Loucy (cell line): Measurements from ENCODE around the gene SHROOM3.
A peak's percentile ranks its signal among the peaks of the same experiment; 100 is the strongest.

Experiments
- H2AFZ ChIP-seq: fragments of 200-600 bp; sonication (generic); 2 replicates; pipeline ENCODE4 v1.6.0; 2016; ENCODE audit warnings: antibody characterized with exemption, mild to moderate bottlenecking, low read length, moderate library complexity
- H3F3A ChIP-seq: fragments of 200-600 bp; 2 replicates; pipeline ENCODE4 v1.6.0; 2016; ENCODE audit warnings: antibody characterized with exemption, low read depth, mild to moderate bottlenecking
- H3K27me3 ChIP-seq: fragments of 200-600 bp; sonication (generic); 2 replicates; pipeline ENCODE4 v1.6.1; 2014; ENCODE audit warnings: low read length, mild to moderate bottlenecking; ENCODE audit not compliant: insufficient read depth, poor library complexity, severe bottlenecking
- H3K36me3 ChIP-seq: fragments of 200-600 bp; sonication (generic); 2 replicates; pipeline ENCODE4 v1.6.1; 2016; ENCODE audit warnings: low read length; ENCODE audit not compliant: insufficient read depth
- H3K4me1 ChIP-seq: fragments of 200-600 bp; sonication (generic); 2 replicates; pipeline ENCODE4 v1.5.1; 2014; ENCODE audit warnings: low read length, mild to moderate bottlenecking; ENCODE audit not compliant: insufficient read depth, poor library complexity, severe bottlenecking
- H3K4me2 ChIP-seq: fragments of 200-600 bp; sonication (generic); 2 replicates; pipeline ENCODE4 v1.6.0; 2014; ENCODE audit warnings: antibody characterized with exemption, low read length, low read depth, mild to moderate bottlenecking; ENCODE audit not compliant: poor library complexity, severe bottlenecking
- H3K4me3 ChIP-seq: fragments of 200-600 bp; sonication (generic); 2 replicates; pipeline ENCODE4 v1.5.1; 2014; ENCODE audit warnings: low read length, mild to moderate bottlenecking, mixed read lengths; ENCODE audit not compliant: poor library complexity, severe bottlenecking
- H3K79me2 ChIP-seq: fragments of 200-600 bp; sonication (generic); 2 replicates; pipeline ENCODE4 v1.6.1; 2014; ENCODE audit warnings: low read length; ENCODE audit not compliant: insufficient read depth
- H3K9ac ChIP-seq: fragments of 200-600 bp; sonication (generic); 2 replicates; pipeline ENCODE4 v1.6.0; 2014; ENCODE audit warnings: mild to moderate bottlenecking, low read depth, low read length, moderate library complexity; ENCODE audit not compliant: poor library complexity, severe bottlenecking
- H3K9me2 ChIP-seq: fragments of 200-600 bp; sonication (generic); replicated peaks from 2 replicates; pipeline ENCODE4 v1.6.1; 2016; ENCODE audit warnings: low read depth, low read length, mixed read lengths
- H3K9me3 ChIP-seq: fragments of 200-600 bp; sonication (generic); 2 replicates; pipeline ENCODE4 v1.6.1; 2014; ENCODE audit warnings: mild to moderate bottlenecking, antibody characterized with exemption, low read length, low read depth; ENCODE audit not compliant: insufficient read depth
- H4K20me1 ChIP-seq: fragments of 200-600 bp; sonication (generic); 2 replicates; pipeline ENCODE4 v1.6.0; 2014; ENCODE audit warnings: antibody characterized with exemption, low read length, mild to moderate bottlenecking; ENCODE audit not compliant: insufficient read depth, poor library complexity, severe bottlenecking
- EZH2phosphoT487 ChIP-seq: fragments of 200-600 bp; IDR thresholded peaks from 2 replicates; pipeline ENCODE4 v1.6.1; 2018; ENCODE audit warnings: antibody characterized with exemption, mild to moderate bottlenecking, moderate library complexity, borderline replicate concordance
- TF ChIP-seq, protein P1 (sequence below): fragments of 200-600 bp; sonication (generic); conservative IDR thresholded peaks from 2 replicates; pipeline ENCODE4 v1.5.1; 2014; ENCODE audit warnings: mild to moderate bottlenecking, antibody characterized with exemption, low read length

The SHROOM3 gene

DNA sequence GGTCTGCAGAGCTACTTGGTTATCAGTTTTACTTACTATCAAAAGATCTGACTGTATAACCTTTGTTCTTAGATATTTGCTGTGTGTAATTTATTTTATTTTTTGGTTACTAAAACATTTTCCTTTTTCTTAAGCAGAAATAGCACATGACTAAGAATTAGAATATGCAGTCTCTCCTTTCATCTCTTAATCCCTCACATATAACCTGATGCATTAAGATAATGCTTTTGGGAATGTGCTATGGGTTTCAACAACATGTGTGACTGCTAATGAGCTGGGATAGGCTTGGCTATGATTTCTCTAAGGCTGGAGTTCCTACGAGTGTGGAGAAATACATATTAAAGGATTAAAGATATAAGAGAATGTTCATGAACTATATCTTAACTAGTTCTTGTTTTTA is 41.5 kb downstream of the SHROOM3 start:
- Histone ChIP-seq H3K9ac (no peak overlapping the region), H3K4me2 (no peak overlapping the region)

DNA sequence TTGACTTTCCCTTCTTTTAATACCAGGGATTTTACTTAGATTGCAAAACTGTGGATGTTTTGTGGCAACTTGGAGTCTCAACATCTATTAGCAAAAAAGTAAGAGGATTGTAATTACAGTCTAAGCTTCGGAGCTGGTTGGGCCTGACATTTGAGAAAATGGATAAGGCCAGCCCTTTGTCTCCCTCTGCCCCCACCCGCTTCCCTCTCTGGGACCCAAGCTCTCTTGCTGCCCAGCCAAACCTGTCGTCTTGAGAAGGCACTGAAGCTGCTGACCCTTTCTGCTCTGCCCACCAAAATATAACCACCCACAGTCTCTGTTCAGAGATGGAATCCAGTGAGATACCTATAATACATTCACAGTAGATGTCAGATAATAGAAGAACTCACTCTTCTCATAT is 49.6 kb downstream of the SHROOM3 start:
- no peaks in the 10 kb centered on the region for H4K20me1 ChIP-seq
- no peak for TF ChIP-seq EZH2phosphoT487
- TF ChIP-seq, protein P1, sequence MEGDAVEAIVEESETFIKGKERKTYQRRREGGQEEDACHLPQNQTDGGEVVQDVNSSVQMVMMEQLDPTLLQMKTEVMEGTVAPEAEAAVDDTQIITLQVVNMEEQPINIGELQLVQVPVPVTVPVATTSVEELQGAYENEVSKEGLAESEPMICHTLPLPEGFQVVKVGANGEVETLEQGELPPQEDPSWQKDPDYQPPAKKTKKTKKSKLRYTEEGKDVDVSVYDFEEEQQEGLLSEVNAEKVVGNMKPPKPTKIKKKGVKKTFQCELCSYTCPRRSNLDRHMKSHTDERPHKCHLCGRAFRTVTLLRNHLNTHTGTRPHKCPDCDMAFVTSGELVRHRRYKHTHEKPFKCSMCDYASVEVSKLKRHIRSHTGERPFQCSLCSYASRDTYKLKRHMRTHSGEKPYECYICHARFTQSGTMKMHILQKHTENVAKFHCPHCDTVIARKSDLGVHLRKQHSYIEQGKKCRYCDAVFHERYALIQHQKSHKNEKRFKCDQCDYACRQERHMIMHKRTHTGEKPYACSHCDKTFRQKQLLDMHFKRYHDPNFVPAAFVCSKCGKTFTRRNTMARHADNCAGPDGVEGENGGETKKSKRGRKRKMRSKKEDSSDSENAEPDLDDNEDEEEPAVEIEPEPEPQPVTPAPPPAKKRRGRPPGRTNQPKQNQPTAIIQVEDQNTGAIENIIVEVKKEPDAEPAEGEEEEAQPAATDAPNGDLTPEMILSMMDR = no peak
- H2AFZ ChIP-seq = no peak overlapping the region
- peaks cover 9% of the 10 kb centered on the region; the same call in 1 of the 2 replicates for H3F3A ChIP-seq
- H3K4me3 ChIP-seq = no peak overlapping the region
- no peak overlapping the region for H3K9ac ChIP-seq
- peaks cover 23% of the 10 kb centered on the region for H3K4me1 ChIP-seq
- no peaks in the 10 kb centered on the region for H3K27me3 ChIP-seq
- H3K36me3 ChIP-seq = no peaks in the 10 kb centered on the region
- no peak overlapping the region for H3K4me2 ChIP-seq
- H3K9me3 ChIP-seq = no peaks in the 10 kb centered on the region
- no peaks in the 10 kb centered on the region for H3K79me2 ChIP-seq
- H3K9me2 ChIP-seq = no peaks in the 10 kb centered on the region

More for the DNA sequence above, 41.5 kb downstream of the SHROOM3 start:
- Histone ChIP-seq H3K36me3 (no peaks in the 10 kb centered on the region), H3F3A (no peaks in the 10 kb centered on the region), H3K9me3 (0 out of 2 replicates have a peak, but pooled peaks cover 3% of the 10 kb centered on the region), H2AFZ (no peak overlapping the region), H4K20me1 (no peaks in the 10 kb centered on the region), H3K9me2 (no peaks in the 10 kb centered on the region), H3K27me3 (no peaks in the 10 kb centered on the region), H3K4me1 (no peaks in the 10 kb centered on the region), H3K79me2 (no peaks in the 10 kb centered on the region), H3K4me3 (no peak overlapping the region)
- TF ChIP-seq, protein P1 = no peak
- TF ChIP-seq EZH2phosphoT487 = no peak

DNA sequence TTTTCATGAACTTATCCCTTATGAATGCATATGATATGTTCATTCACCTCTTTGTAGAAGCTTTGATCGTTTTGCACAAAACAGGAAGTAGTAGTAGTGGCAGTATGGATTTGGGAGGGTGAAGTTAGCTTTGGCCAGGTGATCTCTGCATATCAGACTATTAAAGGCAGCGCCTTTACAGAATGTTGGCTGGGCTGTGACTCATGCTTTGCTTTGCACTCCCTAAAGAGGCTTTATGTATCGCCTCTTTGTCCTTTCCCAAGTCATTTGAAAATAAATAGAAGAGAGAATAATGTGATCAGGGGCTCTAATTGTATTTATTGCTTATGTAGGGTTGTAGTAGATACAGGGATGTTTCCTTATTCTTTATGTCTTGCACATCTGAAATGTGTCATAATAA is 50.4 kb downstream of the SHROOM3 start:
- peaks cover 31% of the 10 kb centered on the region for H3K4me1 ChIP-seq
- H4K20me1 ChIP-seq = no peaks in the 10 kb centered on the region
- 0 out of 2 replicates have a peak overlapping the region, but pooled peaks have one; percentile 31 for H2AFZ ChIP-seq
- H3K27me3 ChIP-seq = no peaks in the 10 kb centered on the region
- peaks cover 15% of the 10 kb centered on the region; the same call in 1 of the 2 replicates for H3F3A ChIP-seq
- no peaks in the 10 kb centered on the region for H3K79me2 ChIP-seq
- no peaks in the 10 kb centered on the region for H3K36me3 ChIP-seq
- no peak overlapping the region for H3K4me3 ChIP-seq
- TF ChIP-seq, protein P1 = no peak
- TF ChIP-seq EZH2phosphoT487 = no peak
- H3K4me2 ChIP-seq = no peak overlapping the region
- H3K9me3 ChIP-seq = no peaks in the 10 kb centered on the region
- H3K9me2 ChIP-seq = no peaks in the 10 kb centered on the region
- no peak overlapping the region for H3K9ac ChIP-seq
